WTC11 (cell line): ENCODE measurements around the gene ZFR.

Source experiments
- CREB1 ChIP-seq: sonication (generic); formaldehyde crosslinking; IDR thresholded peaks from 2 replicates; pipeline ENCODE4 v1.8.0; 2023; ENCODE audit warnings: mild to moderate bottlenecking, missing genetic modification reagents
- CTCF ChIP-seq: fragments of 200-600 bp; IDR thresholded peaks from 2 replicates; pipeline ENCODE4 v1.8.0; 2022; ENCODE audit warnings: antibody characterized with exemption
- ETV6 ChIP-seq: sonication (generic); formaldehyde crosslinking; IDR thresholded peaks from 2 replicates; pipeline ENCODE4 v1.8.1; 2022; ENCODE audit warnings: mild to moderate bottlenecking, missing genetic modification reagents
- FOXJ3 ChIP-seq: sonication (generic); formaldehyde crosslinking; IDR thresholded peaks from 2 replicates; pipeline ENCODE4 v1.9.0; 2021; ENCODE audit warnings: missing genetic modification reagents, mild to moderate bottlenecking, borderline replicate concordance
- GRHL2 ChIP-seq: fragments of 250-450 bp; sonication (Bioruptor Pico); IDR thresholded peaks from 2 replicates; pipeline ENCODE4 v1.8.0; 2022; ENCODE audit warnings: mild to moderate bottlenecking, moderate library complexity; ENCODE audit not compliant: insufficient replicate concordance, severe bottlenecking
- IRF2 ChIP-seq: sonication (generic); formaldehyde crosslinking; IDR thresholded peaks from 2 replicates; pipeline ENCODE4 v1.8.0; 2022; ENCODE audit warnings: low read depth, missing genetic modification reagents, borderline replicate concordance
- MAX ChIP-seq: sonication (generic); formaldehyde crosslinking; IDR thresholded peaks from 2 replicates; pipeline ENCODE4 v1.8.0; 2022; ENCODE audit warnings: mild to moderate bottlenecking, missing genetic modification reagents
- NFYB ChIP-seq: sonication (generic); formaldehyde crosslinking; conservative IDR thresholded peaks from 2 replicates; pipeline ENCODE4 v1.8.0; 2022; ENCODE audit warnings: low read depth, missing genetic modification reagents
- NR1H2 ChIP-seq: sonication (generic); formaldehyde crosslinking; IDR thresholded peaks from 2 replicates; pipeline ENCODE4 v1.9.0; 2021; ENCODE audit warnings: mild to moderate bottlenecking, moderate library complexity, missing genetic modification reagents
- SP1 ChIP-seq: sonication (generic); formaldehyde crosslinking; conservative IDR thresholded peaks from 2 replicates; pipeline ENCODE4 v1.8.1; 2022; ENCODE audit warnings: missing genetic modification reagents
- TF ChIP-seq, protein P1 (sequence below): sonication (generic); formaldehyde crosslinking; IDR thresholded peaks from 2 replicates; pipeline ENCODE4 v1.8.1; 2022; ENCODE audit warnings: low read depth, missing genetic modification reagents, borderline replicate concordance
- TF ChIP-seq, protein P2 (sequence below): sonication (generic); formaldehyde crosslinking; IDR thresholded peaks from 2 replicates; pipeline ENCODE4 v1.8.0; 2022; ENCODE audit warnings: mild to moderate bottlenecking, missing genetic modification reagents
- TF ChIP-seq, protein P3 (sequence below): fragments of 250-450 bp; sonication (Bioruptor Pico); IDR thresholded peaks from 2 replicates; pipeline ENCODE4 v2.1.2; 2022; ENCODE audit warnings: mild to moderate bottlenecking, moderate library complexity

DNA sequence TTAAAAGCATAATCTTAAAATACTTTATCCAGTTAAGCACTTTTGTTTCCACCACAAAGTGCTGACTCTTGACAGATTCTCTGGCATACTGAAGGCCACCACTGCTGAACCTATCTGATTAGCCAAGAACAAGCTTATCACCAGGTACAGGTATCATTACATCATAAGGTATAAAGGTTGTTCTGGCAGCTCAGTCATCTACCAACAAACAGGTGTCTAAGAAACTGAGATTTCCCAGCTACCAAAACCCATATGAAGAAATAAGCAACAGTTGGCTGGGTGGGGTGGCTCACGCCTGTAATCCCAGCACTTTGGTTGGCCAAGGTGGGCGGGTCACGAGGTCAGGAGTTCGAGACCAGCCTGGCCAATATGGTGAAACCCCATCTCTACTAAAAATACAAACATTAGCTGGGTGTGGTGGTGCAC, 136.8 kb downstream of the ZFR start:
- no peak for TF ChIP-seq ETV6
- no peak for TF ChIP-seq CTCF
- TF ChIP-seq, protein P1, sequence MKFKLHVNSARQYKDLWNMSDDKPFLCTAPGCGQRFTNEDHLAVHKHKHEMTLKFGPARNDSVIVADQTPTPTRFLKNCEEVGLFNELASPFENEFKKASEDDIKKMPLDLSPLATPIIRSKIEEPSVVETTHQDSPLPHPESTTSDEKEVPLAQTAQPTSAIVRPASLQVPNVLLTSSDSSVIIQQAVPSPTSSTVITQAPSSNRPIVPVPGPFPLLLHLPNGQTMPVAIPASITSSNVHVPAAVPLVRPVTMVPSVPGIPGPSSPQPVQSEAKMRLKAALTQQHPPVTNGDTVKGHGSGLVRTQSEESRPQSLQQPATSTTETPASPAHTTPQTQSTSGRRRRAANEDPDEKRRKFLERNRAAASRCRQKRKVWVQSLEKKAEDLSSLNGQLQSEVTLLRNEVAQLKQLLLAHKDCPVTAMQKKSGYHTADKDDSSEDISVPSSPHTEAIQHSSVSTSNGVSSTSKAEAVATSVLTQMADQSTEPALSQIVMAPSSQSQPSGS (CRISPR knock-in tag), result no peak
- TF ChIP-seq NR1H2 (CRISPR knock-in tag), result no peak
- TF ChIP-seq CREB1 (CRISPR knock-in tag), result no peak
- no peak for TF ChIP-seq MAX (CRISPR knock-in tag)
- TF ChIP-seq SP1 (CRISPR knock-in tag), result no peak
- no peak for TF ChIP-seq IRF2 (CRISPR knock-in tag)
- TF ChIP-seq NFYB (CRISPR knock-in tag), result no peak
- TF ChIP-seq FOXJ3 (CRISPR knock-in tag), result no peak
- no peak for TF ChIP-seq GRHL2 (CRISPR knock-in tag)
- TF ChIP-seq, protein P2, sequence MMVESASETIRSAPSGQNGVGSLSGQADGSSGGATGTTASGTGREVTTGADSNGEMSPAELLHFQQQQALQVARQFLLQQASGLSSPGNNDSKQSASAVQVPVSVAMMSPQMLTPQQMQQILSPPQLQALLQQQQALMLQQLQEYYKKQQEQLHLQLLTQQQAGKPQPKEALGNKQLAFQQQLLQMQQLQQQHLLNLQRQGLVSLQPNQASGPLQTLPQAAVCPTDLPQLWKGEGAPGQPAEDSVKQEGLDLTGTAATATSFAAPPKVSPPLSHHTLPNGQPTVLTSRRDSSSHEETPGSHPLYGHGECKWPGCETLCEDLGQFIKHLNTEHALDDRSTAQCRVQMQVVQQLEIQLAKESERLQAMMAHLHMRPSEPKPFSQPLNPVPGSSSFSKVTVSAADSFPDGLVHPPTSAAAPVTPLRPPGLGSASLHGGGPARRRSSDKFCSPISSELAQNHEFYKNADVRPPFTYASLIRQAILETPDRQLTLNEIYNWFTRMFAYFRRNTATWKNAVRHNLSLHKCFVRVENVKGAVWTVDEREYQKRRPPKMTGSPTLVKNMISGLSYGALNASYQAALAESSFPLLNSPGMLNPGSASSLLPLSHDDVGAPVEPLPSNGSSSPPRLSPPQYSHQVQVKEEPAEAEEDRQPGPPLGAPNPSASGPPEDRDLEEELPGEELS (CRISPR knock-in tag), result no peak
- TF ChIP-seq, protein P3, sequence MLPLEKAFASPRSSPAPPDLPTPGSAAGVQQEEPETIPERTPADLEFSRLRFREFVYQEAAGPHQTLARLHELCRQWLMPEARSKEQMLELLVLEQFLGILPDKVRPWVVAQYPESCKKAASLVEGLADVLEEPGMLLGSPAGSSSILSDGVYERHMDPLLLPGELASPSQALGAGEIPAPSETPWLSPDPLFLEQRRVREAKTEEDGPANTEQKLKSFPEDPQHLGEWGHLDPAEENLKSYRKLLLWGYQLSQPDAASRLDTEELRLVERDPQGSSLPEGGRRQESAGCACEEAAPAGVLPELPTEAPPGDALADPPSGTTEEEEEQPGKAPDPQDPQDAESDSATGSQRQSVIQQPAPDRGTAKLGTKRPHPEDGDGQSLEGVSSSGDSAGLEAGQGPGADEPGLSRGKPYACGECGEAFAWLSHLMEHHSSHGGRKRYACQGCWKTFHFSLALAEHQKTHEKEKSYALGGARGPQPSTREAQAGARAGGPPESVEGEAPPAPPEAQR, result no peak
